Neural cell (in vitro differentiated cells): Measurements from ENCODE around the gene EEF1AKMT3. TPM values are rescaled to one million over a fixed set of nuclear protein-coding genes. Genes with fewer than 3 reads are reported as not detected.

Experiments
- H2AFZ ChIP-seq: fragments of 200-600, 300-800 bp; sonication (generic), shearing (Covaris generic); 2 replicates; pipeline ENCODE4 v1.6.0; 2014; ENCODE audit warnings: low read depth, mild to moderate bottlenecking, antibody characterized with exemption, low read length, moderate library complexity
- H3F3A ChIP-seq: fragments of 200-600 bp; shearing (Covaris generic); 2 replicates; pipeline ENCODE4 v1.6.1; 2016; ENCODE audit warnings: mild to moderate bottlenecking, moderate library complexity, mixed read lengths, antibody characterized with exemption, low read length; ENCODE audit not compliant: insufficient read depth, poor library complexity, severe bottlenecking
- H3K27ac ChIP-seq: fragments of 200-600, 300-800 bp; sonication (generic), shearing (Covaris generic); 2 replicates; pipeline ENCODE4 v1.5.1; 2014; ENCODE audit warnings: mild to moderate bottlenecking, low read length, moderate library complexity
- H3K27me3 ChIP-seq: fragments of 300-800, 200-600 bp; sonication (generic), shearing (Covaris generic); 2 replicates; pipeline ENCODE4 v1.6.0; 2014; ENCODE audit warnings: mild to moderate bottlenecking, low read depth, low read length, moderate library complexity; ENCODE audit not compliant: insufficient read depth
- H3K36me3 ChIP-seq: fragments of 300-800, 200-600 bp; sonication (generic), shearing (Covaris generic); 2 replicates; pipeline ENCODE4 v1.5.1; 2014; ENCODE audit warnings: mild to moderate bottlenecking, antibody characterized with exemption, low read length, moderate library complexity; ENCODE audit not compliant: insufficient read depth
- H3K4me2 ChIP-seq: fragments of 300-800, 200-600 bp; sonication (generic), shearing (Covaris generic); 2 replicates; pipeline ENCODE4 v1.6.0; 2014; ENCODE audit warnings: mild to moderate bottlenecking, low read length
- H3K4me3 ChIP-seq: fragments of 300-800, 200-600 bp; sonication (generic), shearing (Covaris generic); 2 replicates; pipeline ENCODE4 v1.5.1; 2014; ENCODE audit warnings: mild to moderate bottlenecking, low read length, moderate library complexity
- H3K79me2 ChIP-seq: fragments of 200-600 bp; shearing (Covaris generic); replicated peaks from 2 replicates; pipeline ENCODE4 v1.6.0; 2014; ENCODE audit warnings: mild to moderate bottlenecking, low read length, moderate library complexity; ENCODE audit not compliant: insufficient read depth
- H3K9ac ChIP-seq: fragments of 300-800, 200-600 bp; sonication (generic), shearing (Covaris generic); 2 replicates; pipeline ENCODE4 v1.6.1; 2016; ENCODE audit warnings: mild to moderate bottlenecking, low read length, mixed read lengths
- H3K9me2 ChIP-seq: fragments of 200-600 bp; shearing (Covaris generic); 2 replicates; pipeline ENCODE4 v1.6.1; 2016; ENCODE audit warnings: mild to moderate bottlenecking, low read length, mixed read lengths; ENCODE audit not compliant: insufficient read depth
- H3K9me3 ChIP-seq: fragments of 200-600, 300-800 bp; sonication (generic), shearing (Covaris generic); 2 replicates; pipeline ENCODE4 v1.6.1; 2016; ENCODE audit warnings: mild to moderate bottlenecking, mixed run types, low read length, moderate library complexity, mixed read lengths
- H4K20me1 ChIP-seq: fragments of 200-600 bp; shearing (Covaris generic); 2 replicates; pipeline ENCODE4 v1.6.1; 2016; ENCODE audit warnings: mild to moderate bottlenecking, mixed run types; ENCODE audit not compliant: insufficient read depth
- EP300 ChIP-seq: fragments of 450-650 bp; conservative IDR thresholded peaks from 2 replicates; pipeline ENCODE4 v1.6.1; 2014; ENCODE audit warnings: antibody characterized with exemption, mild to moderate bottlenecking, moderate library complexity; ENCODE audit not compliant: poor library complexity, severe bottlenecking
- EZH2 ChIP-seq: fragments of 200-600, 300-800 bp; shearing (Covaris generic), sonication (generic); IDR thresholded peaks from 2 replicates; pipeline ENCODE4 v1.6.1; 2014; ENCODE audit warnings: antibody characterized with exemption, low read length, borderline replicate concordance, mild to moderate bottlenecking; ENCODE audit not compliant: insufficient read depth, poor library complexity, severe bottlenecking
- MXI1 ChIP-seq: fragments of 450-650 bp; conservative IDR thresholded peaks from 2 replicates; pipeline ENCODE4 v1.6.1; 2014; ENCODE audit warnings: antibody characterized with exemption, mild to moderate bottlenecking; ENCODE audit not compliant: poor library complexity, severe bottlenecking
- POLR2AphosphoS5 ChIP-seq: IDR thresholded peaks from 2 replicates; pipeline ENCODE4 v1.6.1; 2012
- RAD21 ChIP-seq: fragments of 450-650 bp; conservative IDR thresholded peaks from 2 replicates; pipeline ENCODE4 v1.6.1; 2014; ENCODE audit warnings: antibody characterized with exemption, mild to moderate bottlenecking, moderate library complexity
- REST ChIP-seq: IDR thresholded peaks from 2 replicates; pipeline ENCODE4 v1.6.1; 2012; ENCODE audit warnings: borderline replicate concordance
- SMC3 ChIP-seq: fragments of 450-650 bp; conservative IDR thresholded peaks from 2 replicates; pipeline ENCODE4 v1.6.1; 2014; ENCODE audit warnings: antibody characterized with exemption, mild to moderate bottlenecking, moderate library complexity; ENCODE audit not compliant: poor library complexity
- TAF1 ChIP-seq: IDR thresholded peaks from 2 replicates; pipeline ENCODE4 v1.6.1; 2012; ENCODE audit warnings: low read depth
- polyA plus RNA-seq: library from polyadenylated mRNA; depleted of rRNA; stranded (reverse); fragments of >200 nt; gene quantifications from 2 replicates; pipeline ENCODE4 v1.2.3, GENCODE V29; 2014
- TF ChIP-seq, protein P1 (sequence below): fragments of 450-650 bp; IDR thresholded peaks from 2 replicates; pipeline ENCODE4 v1.5.1; 2014; ENCODE audit warnings: antibody characterized with exemption, mild to moderate bottlenecking, moderate library complexity; ENCODE audit not compliant: poor library complexity, severe bottlenecking

The EEF1AKMT3 gene
- polyA plus RNA-seq, 1 donor from 2014 or later: 1.6 TPM

- no peaks in the 10 kb centered on the region for H3K9me3 ChIP-seq
- H3K4me3 ChIP-seq: peak within 1 kb of the TSS; percentile 80
- no peaks in the 10 kb centered on the region for H3K27me3 ChIP-seq
- no peaks in the 10 kb centered on the region for H3K36me3 ChIP-seq
- H3K4me2 ChIP-seq: peak within 1 kb of the TSS; percentile 96
- no peaks in the 10 kb centered on the region for H3F3A ChIP-seq
- peak within 1 kb of the TSS; percentile 54 for H2AFZ ChIP-seq
- H3K27ac ChIP-seq: peak within 1 kb of the TSS; percentile 6
- no peaks in the 10 kb centered on the region for H3K9me2 ChIP-seq
- peak; percentile 56 for TF ChIP-seq EP300
- TF ChIP-seq MXI1: peak; percentile 95
- no peak for TF ChIP-seq EZH2
- TF ChIP-seq TAF1: peak; percentile 58
- peak; percentile 84 for TF ChIP-seq POLR2AphosphoS5
- TF ChIP-seq REST: peak; percentile 68
- TF ChIP-seq RAD21: peak; percentile 66
- TF ChIP-seq SMC3: peak; percentile 81
- TF ChIP-seq, protein P1, sequence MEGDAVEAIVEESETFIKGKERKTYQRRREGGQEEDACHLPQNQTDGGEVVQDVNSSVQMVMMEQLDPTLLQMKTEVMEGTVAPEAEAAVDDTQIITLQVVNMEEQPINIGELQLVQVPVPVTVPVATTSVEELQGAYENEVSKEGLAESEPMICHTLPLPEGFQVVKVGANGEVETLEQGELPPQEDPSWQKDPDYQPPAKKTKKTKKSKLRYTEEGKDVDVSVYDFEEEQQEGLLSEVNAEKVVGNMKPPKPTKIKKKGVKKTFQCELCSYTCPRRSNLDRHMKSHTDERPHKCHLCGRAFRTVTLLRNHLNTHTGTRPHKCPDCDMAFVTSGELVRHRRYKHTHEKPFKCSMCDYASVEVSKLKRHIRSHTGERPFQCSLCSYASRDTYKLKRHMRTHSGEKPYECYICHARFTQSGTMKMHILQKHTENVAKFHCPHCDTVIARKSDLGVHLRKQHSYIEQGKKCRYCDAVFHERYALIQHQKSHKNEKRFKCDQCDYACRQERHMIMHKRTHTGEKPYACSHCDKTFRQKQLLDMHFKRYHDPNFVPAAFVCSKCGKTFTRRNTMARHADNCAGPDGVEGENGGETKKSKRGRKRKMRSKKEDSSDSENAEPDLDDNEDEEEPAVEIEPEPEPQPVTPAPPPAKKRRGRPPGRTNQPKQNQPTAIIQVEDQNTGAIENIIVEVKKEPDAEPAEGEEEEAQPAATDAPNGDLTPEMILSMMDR: peak; percentile 96
- peaks cover 10% of the 10 kb centered on the region for H3K79me2 ChIP-seq
- no peaks in the 10 kb centered on the region for H4K20me1 ChIP-seq
- H3K9ac ChIP-seq: peak within 1 kb of the TSS; percentile 72
Measured at GRCh38 chr12:57782608-57783465, 10.4 kb downstream of the EEF1AKMT3 start, which contains the start of gene TSFM. Gene TSFM (plus strand): TSS chr12:57782787. CDS start chr12:57782802, 15 bp downstream.

DNA sequence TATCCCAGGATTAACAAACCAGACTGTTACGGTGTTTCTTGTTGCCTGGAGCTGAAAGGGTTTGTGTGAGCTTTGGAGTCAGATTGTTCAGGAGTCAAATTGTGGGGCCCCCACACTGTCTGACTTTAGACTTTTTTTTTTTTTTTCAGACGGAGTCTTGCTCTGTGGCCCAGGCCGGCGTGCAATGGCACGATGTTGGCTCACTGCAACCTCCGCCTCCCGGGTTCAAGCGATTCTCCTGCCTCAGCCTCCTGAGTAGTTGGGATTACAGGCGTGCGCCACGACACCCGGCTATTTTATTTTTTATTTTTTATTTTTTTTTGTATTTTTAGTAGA lies 11.0 kb downstream of the EEF1AKMT3 start:
- Histone ChIP-seq H3K4me3 (peak overlapping the region; percentile 80), H4K20me1 (no peaks in the 10 kb centered on the region), H3K79me2 (peaks cover 10% of the 10 kb centered on the region), H3K9me2 (no peaks in the 10 kb centered on the region), H2AFZ (no peak overlapping the region), H3K27ac (no peak overlapping the region), H3K36me3 (no peaks in the 10 kb centered on the region), H3K27me3 (no peaks in the 10 kb centered on the region), H3K9me3 (no peaks in the 10 kb centered on the region), H3K4me2 (peak overlapping the region; percentile 96), H3F3A (no peaks in the 10 kb centered on the region), H3K9ac (peak overlapping the region; percentile 72)
- TF ChIP-seq EP300: no peak
- TF ChIP-seq POLR2AphosphoS5: no peak
- TF ChIP-seq MXI1: no peak
- TF ChIP-seq RAD21: no peak
- no peak for TF ChIP-seq SMC3
- TF ChIP-seq, protein P1: no peak
- no peak for TF ChIP-seq EZH2
- no peak for TF ChIP-seq REST
- no peak for TF ChIP-seq TAF1
